SK-N-SH treated with all-trans-retinoic acid at 6 μM for 48 hours (cell line): ENCODE results near the gene GJA5.

ENCODE experiments used
- ATAC-seq: fragments of 200-7000 bp; cut with Tn5 transposase; 3 replicates; pipeline ENCODE4 v1.9.1; 2020; ENCODE audit warnings: mild to moderate bottlenecking, moderate library complexity
- ARNTL ChIP-seq: fragments of 450-650 bp; formaldehyde crosslinking; IDR thresholded peaks from 2 replicates; pipeline ENCODE4 v1.5.0; 2020; ENCODE audit warnings: low read depth, mild to moderate bottlenecking, moderate library complexity, borderline replicate concordance
- BACH2 ChIP-seq: fragments of 250-450 bp; sonication (Bioruptor Pico); IDR thresholded peaks from 2 replicates; pipeline ENCODE4 v1.9.0; 2021; ENCODE audit warnings: mild to moderate bottlenecking, borderline replicate concordance
- CSRNP3 ChIP-seq: fragments of 250-450 bp; sonication (Bioruptor Pico); IDR thresholded peaks from 2 replicates; pipeline ENCODE4 v1.5.1; 2021; ENCODE audit warnings: mild to moderate bottlenecking, moderate library complexity
- ESRRG ChIP-seq: fragments of 250-450 bp; sonication (Bioruptor Pico); IDR thresholded peaks from 2 replicates; pipeline ENCODE4 v1.6.1; 2021; ENCODE audit warnings: mild to moderate bottlenecking
- ISL1 ChIP-seq: fragments of 250-450 bp; sonication (Bioruptor Pico); IDR thresholded peaks from 2 replicates; pipeline ENCODE4 v2.1.2; 2022; ENCODE audit warnings: mild to moderate bottlenecking, moderate library complexity
- OSR1 ChIP-seq: fragments of 250-450 bp; sonication (Bioruptor Pico); IDR thresholded peaks from 2 replicates; pipeline ENCODE4 v1.8.0; 2022; ENCODE audit warnings: moderate library complexity, mild to moderate bottlenecking, inconsistent platforms
- POU6F1 ChIP-seq: fragments of 250-450 bp; sonication (Bioruptor Pico); IDR thresholded peaks from 2 replicates; pipeline ENCODE4 v1.8.0; 2021; ENCODE audit warnings: low read depth, mild to moderate bottlenecking, moderate library complexity, borderline replicate concordance
- PPARA ChIP-seq: fragments of 250-450 bp; sonication (Bioruptor Pico); IDR thresholded peaks from 2 replicates; pipeline ENCODE4 v1.5.0; 2020; ENCODE audit warnings: mild to moderate bottlenecking, borderline replicate concordance
- RARB ChIP-seq: fragments of 250-450 bp; sonication (Bioruptor Pico); IDR thresholded peaks from 2 replicates; pipeline ENCODE4 v1.8.0; 2021; ENCODE audit warnings: mild to moderate bottlenecking, moderate library complexity
- SNAI2 ChIP-seq: fragments of 250-450 bp; sonication (Bioruptor Pico); IDR thresholded peaks from 2 replicates; pipeline ENCODE4 v1.5.0; 2020; ENCODE audit warnings: mild to moderate bottlenecking, moderate library complexity
- TCF4 ChIP-seq: fragments of 250-450 bp; sonication (Bioruptor Pico); IDR thresholded peaks from 2 replicates; pipeline ENCODE4 v1.8.0; 2021; ENCODE audit warnings: mild to moderate bottlenecking, moderate library complexity, borderline replicate concordance
- TOX ChIP-seq: fragments of 250-450 bp; sonication (Bioruptor Pico); IDR thresholded peaks from 2 replicates; pipeline ENCODE4 v1.8.0; 2021; ENCODE audit warnings: mild to moderate bottlenecking, moderate library complexity, borderline replicate concordance
- ZC3H10 ChIP-seq: fragments of 250-450 bp; sonication (Bioruptor Pico); IDR thresholded peaks from 2 replicates; pipeline ENCODE4 v1.5.1; 2021; ENCODE audit warnings: mild to moderate bottlenecking, moderate library complexity
- ZFP3 ChIP-seq: fragments of 250-450 bp; sonication (Bioruptor Pico); IDR thresholded peaks from 2 replicates; pipeline ENCODE4 v1.5.0; 2020; ENCODE audit warnings: mild to moderate bottlenecking, moderate library complexity
- ZFP30 ChIP-seq: fragments of 450-650 bp; formaldehyde crosslinking; IDR thresholded peaks from 2 replicates; pipeline ENCODE4 v1.5.0; 2022; ENCODE audit warnings: mild to moderate bottlenecking, moderate library complexity
- ZNF565 ChIP-seq: fragments of 450-650 bp; formaldehyde crosslinking; conservative IDR thresholded peaks from 2 replicates; pipeline ENCODE4 v1.5.0; 2020; ENCODE audit warnings: low read depth, mild to moderate bottlenecking, moderate library complexity
- ZNF70 ChIP-seq: fragments of 450-650 bp; formaldehyde crosslinking; IDR thresholded peaks from 2 replicates; pipeline ENCODE4 v1.5.0; 2020; ENCODE audit warnings: mild to moderate bottlenecking, moderate library complexity
- TF ChIP-seq, protein P1 (sequence below): fragments of 250-450 bp; sonication (Bioruptor Pico); IDR thresholded peaks from 2 replicates; pipeline ENCODE4 v1.5.1; 2020; ENCODE audit warnings: low read depth, mild to moderate bottlenecking, moderate library complexity
- TF ChIP-seq, protein P2 (sequence below): fragments of 250-450 bp; sonication (Bioruptor Pico); IDR thresholded peaks from 2 replicates; pipeline ENCODE4 v1.5.0; 2020; ENCODE audit warnings: mild to moderate bottlenecking, moderate library complexity

The GJA5 gene

GRCh38 chr1:147800804-147801203, 40.4 kb upstream of the GJA5 start:
- no peak for ATAC-seq
- TF ChIP-seq ZFP3: no peak
- no peak for TF ChIP-seq POU6F1 (CRISPR knock-in tag)
- TF ChIP-seq ARNTL: no peak
- TF ChIP-seq ZNF565 (CRISPR knock-in tag): no peak
- no peak for TF ChIP-seq ZC3H10 (CRISPR knock-in tag)
- no peak for TF ChIP-seq ZNF70 (CRISPR knock-in tag)
- no peak for TF ChIP-seq BACH2

GRCh38 chr1:147798731-147799130, 38.3 kb upstream of the GJA5 start:
- TF ChIP-seq TCF4 (no peak), OSR1 (CRISPR knock-in tag) (no peak), PPARA (CRISPR knock-in tag) (no peak), ZC3H10 (CRISPR knock-in tag) (no peak), TOX (CRISPR knock-in tag) (no peak), BACH2 (no peak), SNAI2 (no peak), ZNF565 (CRISPR knock-in tag) (no peak), CSRNP3 (CRISPR knock-in tag) (no peak), ZFP30 (CRISPR knock-in tag) (no peak), ESRRG (CRISPR knock-in tag) (no peak), POU6F1 (CRISPR knock-in tag) (no peak), ISL1 (no peak), RARB (no peak), ZNF70 (CRISPR knock-in tag) (no peak)
- TF ChIP-seq, protein P1, sequence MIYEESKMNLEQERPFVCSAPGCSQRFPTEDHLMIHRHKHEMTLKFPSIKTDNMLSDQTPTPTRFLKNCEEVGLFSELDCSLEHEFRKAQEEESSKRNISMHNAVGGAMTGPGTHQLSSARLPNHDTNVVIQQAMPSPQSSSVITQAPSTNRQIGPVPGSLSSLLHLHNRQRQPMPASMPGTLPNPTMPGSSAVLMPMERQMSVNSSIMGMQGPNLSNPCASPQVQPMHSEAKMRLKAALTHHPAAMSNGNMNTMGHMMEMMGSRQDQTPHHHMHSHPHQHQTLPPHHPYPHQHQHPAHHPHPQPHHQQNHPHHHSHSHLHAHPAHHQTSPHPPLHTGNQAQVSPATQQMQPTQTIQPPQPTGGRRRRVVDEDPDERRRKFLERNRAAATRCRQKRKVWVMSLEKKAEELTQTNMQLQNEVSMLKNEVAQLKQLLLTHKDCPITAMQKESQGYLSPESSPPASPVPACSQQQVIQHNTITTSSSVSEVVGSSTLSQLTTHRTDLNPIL (CRISPR knock-in tag): no peak
- TF ChIP-seq, protein P2, sequence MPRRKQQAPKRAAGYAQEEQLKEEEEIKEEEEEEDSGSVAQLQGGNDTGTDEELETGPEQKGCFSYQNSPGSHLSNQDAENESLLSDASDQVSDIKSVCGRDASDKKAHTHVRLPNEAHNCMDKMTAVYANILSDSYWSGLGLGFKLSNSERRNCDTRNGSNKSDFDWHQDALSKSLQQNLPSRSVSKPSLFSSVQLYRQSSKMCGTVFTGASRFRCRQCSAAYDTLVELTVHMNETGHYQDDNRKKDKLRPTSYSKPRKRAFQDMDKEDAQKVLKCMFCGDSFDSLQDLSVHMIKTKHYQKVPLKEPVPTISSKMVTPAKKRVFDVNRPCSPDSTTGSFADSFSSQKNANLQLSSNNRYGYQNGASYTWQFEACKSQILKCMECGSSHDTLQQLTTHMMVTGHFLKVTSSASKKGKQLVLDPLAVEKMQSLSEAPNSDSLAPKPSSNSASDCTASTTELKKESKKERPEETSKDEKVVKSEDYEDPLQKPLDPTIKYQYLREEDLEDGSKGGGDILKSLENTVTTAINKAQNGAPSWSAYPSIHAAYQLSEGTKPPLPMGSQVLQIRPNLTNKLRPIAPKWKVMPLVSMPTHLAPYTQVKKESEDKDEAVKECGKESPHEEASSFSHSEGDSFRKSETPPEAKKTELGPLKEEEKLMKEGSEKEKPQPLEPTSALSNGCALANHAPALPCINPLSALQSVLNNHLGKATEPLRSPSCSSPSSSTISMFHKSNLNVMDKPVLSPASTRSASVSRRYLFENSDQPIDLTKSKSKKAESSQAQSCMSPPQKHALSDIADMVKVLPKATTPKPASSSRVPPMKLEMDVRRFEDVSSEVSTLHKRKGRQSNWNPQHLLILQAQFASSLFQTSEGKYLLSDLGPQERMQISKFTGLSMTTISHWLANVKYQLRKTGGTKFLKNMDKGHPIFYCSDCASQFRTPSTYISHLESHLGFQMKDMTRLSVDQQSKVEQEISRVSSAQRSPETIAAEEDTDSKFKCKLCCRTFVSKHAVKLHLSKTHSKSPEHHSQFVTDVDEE: no peak
- ATAC-seq: no peak

- no peak for ATAC-seq
- TF ChIP-seq SNAI2 (no peak), ZC3H10 (CRISPR knock-in tag) (no peak), OSR1 (CRISPR knock-in tag) (no peak), BACH2 (no peak), PPARA (CRISPR knock-in tag) (no peak), RARB (no peak), ZFP3 (no peak), ESRRG (CRISPR knock-in tag) (no peak), ZFP30 (CRISPR knock-in tag) (no peak)
- TF ChIP-seq, protein P1 (CRISPR knock-in tag): no peak
- TF ChIP-seq, all 23 proteins: peak for 0
These were observed 34.2 kb upstream of the GJA5 start for GRCh38 chr1:147794570-147794969.
